HepG2 (cell line): ENCODE results near the gene UBTD1. TPM values are rescaled to one million over a fixed set of nuclear protein-coding genes. Genes with fewer than 3 reads are reported as not detected.

Source experiments
- CREB1 ChIP-seq, 2 experiments: fragments of 450-650 bp in 1 of 2; IDR thresholded peaks; 2 replicates each; pipeline ENCODE4 v1.6.1; 2016 to 2017; ENCODE audit warnings: control low read depth in 1 of 2, mild to moderate bottlenecking in 1 of 2, missing compliant biosample characterization in 1 of 2, missing genetic modification characterization in 1 of 2
- ETV5 ChIP-seq: IDR thresholded peaks from 2 replicates; pipeline ENCODE4 v1.6.1; 2018; ENCODE audit warnings: missing biosample characterization, missing genetic modification reagents, inconsistent platforms, borderline replicate concordance
- ETV6 ChIP-seq: sonication (generic); formaldehyde crosslinking; conservative IDR thresholded peaks from 2 replicates; pipeline ENCODE4 v1.4.0; 2020; ENCODE audit warnings: missing genetic modification reagents
- FOXP1 ChIP-seq, 2 experiments: fragments of 450-650 bp in 1 of 2; IDR thresholded peaks; 2 replicates each; pipeline ENCODE4 v1.6.1; 2017 to 2018; ENCODE audit warnings: antibody characterized with exemption in 1 of 2
- KLF6 ChIP-seq: IDR thresholded peaks from 2 replicates; pipeline ENCODE4 v1.8.0; 2016; ENCODE audit warnings: missing biosample characterization, missing genetic modification reagents
- MAFK ChIP-seq, 2 experiments: IDR thresholded peaks in 1 of 2; conservative IDR thresholded peaks in 1 of 2; 2 replicates each; pipeline ENCODE4 v1.6.1; 2011; ENCODE audit warnings: improper control_type of control experiment in 2 of 2, low read length in 2 of 2
- RARG ChIP-seq: sonication (generic); formaldehyde crosslinking; IDR thresholded peaks from 2 replicates; pipeline ENCODE4 v1.4.0; 2020; ENCODE audit warnings: low read depth, mild to moderate bottlenecking, missing genetic modification reagents
- THAP11 ChIP-seq: IDR thresholded peaks from 2 replicates; pipeline ENCODE4 v1.6.1; 2016; ENCODE audit warnings: missing biosample characterization, missing genetic modification reagents
- ZBTB14 ChIP-seq: sonication (generic); formaldehyde crosslinking; IDR thresholded peaks from 2 replicates; pipeline ENCODE4 v1.4.0; 2020; ENCODE audit warnings: missing genetic modification reagents
- ZNF296 ChIP-seq: sonication (generic); formaldehyde crosslinking; conservative IDR thresholded peaks from 2 replicates; pipeline ENCODE4 v1.5.0; 2020; ENCODE audit warnings: mild to moderate bottlenecking, missing genetic modification reagents
- ZNF546 ChIP-seq: sonication (generic); formaldehyde crosslinking; conservative IDR thresholded peaks from 2 replicates; pipeline ENCODE4 v1.8.1; 2023; ENCODE audit warnings: mild to moderate bottlenecking, missing genetic modification reagents
- ZNF790 ChIP-seq: sonication (generic); formaldehyde crosslinking; IDR thresholded peaks from 2 replicates; pipeline ENCODE4 v1.8.0; 2022; ENCODE audit warnings: missing genetic modification reagents, mild to moderate bottlenecking, borderline replicate concordance
- ZSCAN20 ChIP-seq: sonication (generic); formaldehyde crosslinking; IDR thresholded peaks from 2 replicates; pipeline ENCODE4 v1.4.0; 2020; ENCODE audit warnings: missing genetic modification reagents, mild to moderate bottlenecking, borderline replicate concordance
- polyA plus RNA-seq, 8 experiments: library from polyadenylated mRNA; depleted of rRNA in 3 of 8; stranded (reverse) in 7 of 8; unstranded in 1 of 8; fragments of >200 nt; fragmentation: Illumina TruSeq in 4 of 8; extraction: Trizol in 4 of 8; gene quantifications; 2 replicates each; pipeline versions ENCODE4 v1.2.1 to v1.2.3, GENCODE V29; 2011 to 2016; ENCODE audit warnings: low read depth in 4 of 8, missing spikeins in 1 of 8, mixed read lengths in 1 of 8; ENCODE audit not compliant: insufficient read depth in 1 of 8
- total RNA-seq, 5 experiments: library from RNA; depleted of rRNA; stranded (reverse); fragments of >200 nt; fragmentation: Illumina TruSeq; extraction: Trizol; gene quantifications; 2 replicates each; pipeline ENCODE4 v1.2.3, GENCODE V29; 2016; ENCODE audit warnings: low read depth in 1 of 5
- TF ChIP-seq, protein P1 (sequence below): sonication (generic); formaldehyde crosslinking; IDR thresholded peaks from 2 replicates; pipeline ENCODE4 v1.4.0; 2020; ENCODE audit warnings: missing genetic modification reagents, borderline replicate concordance
- TF ChIP-seq, protein P2 (sequence below): sonication (generic); formaldehyde crosslinking; IDR thresholded peaks from 2 replicates; pipeline ENCODE4 v1.8.1; 2022; ENCODE audit warnings: low read depth, mild to moderate bottlenecking, missing genetic modification reagents
- TF ChIP-seq, protein P3 (sequence below): sonication (generic); formaldehyde crosslinking; IDR thresholded peaks from 2 replicates; pipeline ENCODE4 v1.4.0; 2020; ENCODE audit warnings: missing genetic modification reagents, borderline replicate concordance
- TF ChIP-seq, protein P4 (sequence below): sonication (generic); formaldehyde crosslinking; IDR thresholded peaks from 2 replicates; pipeline ENCODE4 v1.4.0; 2020; ENCODE audit warnings: mild to moderate bottlenecking, missing genetic modification reagents

The UBTD1 gene
- total and polyA plus RNA-seq, 2 of the 13 experiments (the other 11 are each of a cell fraction or from before 2014, with no cell fraction given), result 7.9 to 10.0 TPM

- TF ChIP-seq, protein P1, sequence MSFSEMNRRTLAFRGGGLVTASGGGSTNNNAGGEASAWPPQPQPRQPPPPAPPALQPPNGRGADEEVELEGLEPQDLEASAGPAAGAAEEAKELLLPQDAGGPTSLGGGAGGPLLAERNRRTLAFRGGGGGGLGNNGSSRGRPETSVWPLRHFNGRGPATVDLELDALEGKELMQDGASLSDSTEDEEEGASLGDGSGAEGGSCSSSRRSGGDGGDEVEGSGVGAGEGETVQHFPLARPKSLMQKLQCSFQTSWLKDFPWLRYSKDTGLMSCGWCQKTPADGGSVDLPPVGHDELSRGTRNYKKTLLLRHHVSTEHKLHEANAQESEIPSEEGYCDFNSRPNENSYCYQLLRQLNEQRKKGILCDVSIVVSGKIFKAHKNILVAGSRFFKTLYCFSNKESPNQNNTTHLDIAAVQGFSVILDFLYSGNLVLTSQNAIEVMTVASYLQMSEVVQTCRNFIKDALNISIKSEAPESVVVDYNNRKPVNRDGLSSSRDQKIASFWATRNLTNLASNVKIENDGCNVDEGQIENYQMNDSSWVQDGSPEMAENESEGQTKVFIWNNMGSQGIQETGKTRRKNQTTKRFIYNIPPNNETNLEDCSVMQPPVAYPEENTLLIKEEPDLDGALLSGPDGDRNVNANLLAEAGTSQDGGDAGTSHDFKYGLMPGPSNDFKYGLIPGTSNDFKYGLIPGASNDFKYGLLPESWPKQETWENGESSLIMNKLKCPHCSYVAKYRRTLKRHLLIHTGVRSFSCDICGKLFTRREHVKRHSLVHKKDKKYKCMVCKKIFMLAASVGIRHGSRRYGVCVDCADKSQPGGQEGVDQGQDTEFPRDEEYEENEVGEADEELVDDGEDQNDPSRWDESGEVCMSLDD (CRISPR knock-in tag), result no peak
- peak; percentile 74; the same call in 1 of the 2 replicates for TF ChIP-seq ZNF296
- no peak for TF ChIP-seq ZNF790
- TF ChIP-seq ZSCAN20 (CRISPR knock-in tag), result no peak
- no peak for TF ChIP-seq RARG (CRISPR knock-in tag)
- TF ChIP-seq THAP11, result peak; percentile 54; the same call in 1 of the 2 replicates
- no peak for TF ChIP-seq ZBTB14 (CRISPR knock-in tag)
- TF ChIP-seq, protein P2, sequence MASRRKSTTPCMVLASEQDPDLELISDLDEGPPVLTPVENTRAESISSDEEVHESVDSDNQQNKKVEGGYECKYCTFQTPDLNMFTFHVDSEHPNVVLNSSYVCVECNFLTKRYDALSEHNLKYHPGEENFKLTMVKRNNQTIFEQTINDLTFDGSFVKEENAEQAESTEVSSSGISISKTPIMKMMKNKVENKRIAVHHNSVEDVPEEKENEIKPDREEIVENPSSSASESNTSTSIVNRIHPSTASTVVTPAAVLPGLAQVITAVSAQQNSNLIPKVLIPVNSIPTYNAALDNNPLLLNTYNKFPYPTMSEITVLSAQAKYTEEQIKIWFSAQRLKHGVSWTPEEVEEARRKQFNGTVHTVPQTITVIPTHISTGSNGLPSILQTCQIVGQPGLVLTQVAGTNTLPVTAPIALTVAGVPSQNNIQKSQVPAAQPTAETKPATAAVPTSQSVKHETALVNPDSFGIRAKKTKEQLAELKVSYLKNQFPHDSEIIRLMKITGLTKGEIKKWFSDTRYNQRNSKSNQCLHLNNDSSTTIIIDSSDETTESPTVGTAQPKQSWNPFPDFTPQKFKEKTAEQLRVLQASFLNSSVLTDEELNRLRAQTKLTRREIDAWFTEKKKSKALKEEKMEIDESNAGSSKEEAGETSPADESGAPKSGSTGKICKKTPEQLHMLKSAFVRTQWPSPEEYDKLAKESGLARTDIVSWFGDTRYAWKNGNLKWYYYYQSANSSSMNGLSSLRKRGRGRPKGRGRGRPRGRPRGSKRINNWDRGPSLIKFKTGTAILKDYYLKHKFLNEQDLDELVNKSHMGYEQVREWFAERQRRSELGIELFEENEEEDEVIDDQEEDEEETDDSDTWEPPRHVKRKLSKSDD (CRISPR knock-in tag), result peak; percentile 89; the same call in 1 of the 2 replicates
- TF ChIP-seq, protein P3, sequence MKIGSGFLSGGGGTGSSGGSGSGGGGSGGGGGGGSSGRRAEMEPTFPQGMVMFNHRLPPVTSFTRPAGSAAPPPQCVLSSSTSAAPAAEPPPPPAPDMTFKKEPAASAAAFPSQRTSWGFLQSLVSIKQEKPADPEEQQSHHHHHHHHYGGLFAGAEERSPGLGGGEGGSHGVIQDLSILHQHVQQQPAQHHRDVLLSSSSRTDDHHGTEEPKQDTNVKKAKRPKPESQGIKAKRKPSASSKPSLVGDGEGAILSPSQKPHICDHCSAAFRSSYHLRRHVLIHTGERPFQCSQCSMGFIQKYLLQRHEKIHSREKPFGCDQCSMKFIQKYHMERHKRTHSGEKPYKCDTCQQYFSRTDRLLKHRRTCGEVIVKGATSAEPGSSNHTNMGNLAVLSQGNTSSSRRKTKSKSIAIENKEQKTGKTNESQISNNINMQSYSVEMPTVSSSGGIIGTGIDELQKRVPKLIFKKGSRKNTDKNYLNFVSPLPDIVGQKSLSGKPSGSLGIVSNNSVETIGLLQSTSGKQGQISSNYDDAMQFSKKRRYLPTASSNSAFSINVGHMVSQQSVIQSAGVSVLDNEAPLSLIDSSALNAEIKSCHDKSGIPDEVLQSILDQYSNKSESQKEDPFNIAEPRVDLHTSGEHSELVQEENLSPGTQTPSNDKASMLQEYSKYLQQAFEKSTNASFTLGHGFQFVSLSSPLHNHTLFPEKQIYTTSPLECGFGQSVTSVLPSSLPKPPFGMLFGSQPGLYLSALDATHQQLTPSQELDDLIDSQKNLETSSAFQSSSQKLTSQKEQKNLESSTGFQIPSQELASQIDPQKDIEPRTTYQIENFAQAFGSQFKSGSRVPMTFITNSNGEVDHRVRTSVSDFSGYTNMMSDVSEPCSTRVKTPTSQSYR, result no peak
- no peak for TF ChIP-seq ZNF546 (CRISPR knock-in tag)
- TF ChIP-seq MAFK (conservative IDR thresholded peaks at IDR 0.05 in 1 of 2, IDR thresholded peaks at IDR 0.05 in 1 of 2; ENCODE audit: low read length in 2 of 2), result no peak
- TF ChIP-seq ETV6 (CRISPR knock-in tag), result no peak
- no peak for TF ChIP-seq ETV5 (CRISPR knock-in tag)
- no peak for TF ChIP-seq KLF6 (CRISPR knock-in tag)
- TF ChIP-seq FOXP1 (IDR thresholded peaks at IDR 0.05), result no peak
- no peak for TF ChIP-seq FOXP1 (CRISPR knock-in tag; IDR thresholded peaks at IDR 0.05)
- TF ChIP-seq, protein P4, sequence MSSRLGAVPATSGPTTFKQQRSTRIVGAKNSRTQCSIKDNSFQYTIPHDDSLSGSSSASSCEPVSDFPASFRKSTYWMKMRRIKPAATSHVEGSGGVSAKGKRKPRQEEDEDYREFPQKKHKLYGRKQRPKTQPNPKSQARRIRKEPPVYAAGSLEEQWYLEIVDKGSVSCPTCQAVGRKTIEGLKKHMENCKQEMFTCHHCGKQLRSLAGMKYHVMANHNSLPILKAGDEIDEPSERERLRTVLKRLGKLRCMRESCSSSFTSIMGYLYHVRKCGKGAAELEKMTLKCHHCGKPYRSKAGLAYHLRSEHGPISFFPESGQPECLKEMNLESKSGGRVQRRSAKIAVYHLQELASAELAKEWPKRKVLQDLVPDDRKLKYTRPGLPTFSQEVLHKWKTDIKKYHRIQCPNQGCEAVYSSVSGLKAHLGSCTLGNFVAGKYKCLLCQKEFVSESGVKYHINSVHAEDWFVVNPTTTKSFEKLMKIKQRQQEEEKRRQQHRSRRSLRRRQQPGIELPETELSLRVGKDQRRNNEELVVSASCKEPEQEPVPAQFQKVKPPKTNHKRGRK (CRISPR knock-in tag), result no peak
- TF ChIP-seq CREB1 (IDR thresholded peaks at IDR 0.05), result no peak
- no peak for TF ChIP-seq CREB1 (CRISPR knock-in tag; IDR thresholded peaks at IDR 0.05)
These were observed 1.1 kb upstream of the UBTD1 start (continued) for GRCh38 chr10:97497572-97498075.
